Thoracic aorta (tissue), 2 donors: ENCODE data around the gene SNU13. TPM values are rescaled to one million over a fixed set of nuclear protein-coding genes. Genes with fewer than 3 reads are reported as not detected.
"Not testable (repeated sequence)": the region's sequence is repeated elsewhere in the genome, so short reads cannot be mapped to it uniquely, and the experiment has no call there.

Experiments
- ATAC-seq: fragments of 150-250 bp; one replicate; pipeline ENCODE4 v1.8.0; 2017; ENCODE audit warnings: low read depth; ENCODE audit not compliant: insufficient number of reproducible peaks, low FRiP score
- DNase-seq: peaks from one replicate; pipeline ENCODE4 v3.0.0-alpha.2; 2020; ENCODE audit warnings: low spot score
- H3K27ac ChIP-seq, 2 donors: fragments of 200-600 bp; sonication (generic); 1 replicate in 1 of 2; 2 replicates in 1 of 2; pipeline ENCODE4 v1.5.1; 2016; ENCODE audit warnings: mild to moderate bottlenecking in 2 of 2, moderate library complexity in 2 of 2
- H3K27me3 ChIP-seq: fragments of 200-600 bp; sonication (generic); replicated peaks from 2 replicates; pipeline ENCODE4 v1.6.0; 2016; ENCODE audit warnings: mild to moderate bottlenecking; ENCODE audit not compliant: insufficient read depth
- H3K36me3 ChIP-seq: fragments of 200-600 bp; sonication (generic); one replicate; pipeline ENCODE4 v1.5.1; 2016
- H3K4me1 ChIP-seq, 2 donors: fragments of 200-600 bp; sonication (generic); 1 replicate in 1 of 2; 2 replicates in 1 of 2; pipeline versions ENCODE4 v1.5.1 to v1.6.0; 2016; ENCODE audit warnings: low read depth in 2 of 2, mild to moderate bottlenecking in 1 of 2; ENCODE audit not compliant: control insufficient read depth in 1 of 2
- H3K4me3 ChIP-seq: fragments of 200-600 bp; sonication (generic); 2 replicates; pipeline ENCODE4 v1.5.1; 2016; ENCODE audit warnings: mild to moderate bottlenecking
- H3K9me3 ChIP-seq: fragments of 200-600 bp; sonication (generic); 2 replicates; pipeline ENCODE4 v1.5.1; 2016
- CTCF ChIP-seq: fragments of 200-600 bp; sonication (generic); IDR thresholded peaks from one replicate; pipeline ENCODE4 v1.5.1; 2019; ENCODE audit warnings: antibody characterized with exemption
- total RNA-seq, 2 donors: library from RNA; depleted of rRNA; stranded (reverse); fragments of >200 nt; gene quantifications; one replicate each; pipeline versions ENCODE4 v1.1.0 to v1.2.3, GENCODE V29; 2016

The SNU13 gene
- total RNA-seq, 2 donors from 2014 or later: 92.9 to 95.7 TPM

GRCh38 chr22:41638124-41638523 lies 50.5 kb downstream of the SNU13 start:
- H3K4me3 ChIP-seq: no peak overlapping the region
- H3K36me3 ChIP-seq: peaks cover 48% of the 10 kb centered on the region
- no peak for TF ChIP-seq CTCF
- ATAC-seq (no peak), DNase-seq (no peak)
- H3K27me3 ChIP-seq: no peaks in the 10 kb centered on the region
- H3K4me1 ChIP-seq: no peaks in the 10 kb centered on the region
- H3K9me3 ChIP-seq: no peaks in the 10 kb centered on the region
- no peak overlapping the region for H3K27ac ChIP-seq

DNA sequence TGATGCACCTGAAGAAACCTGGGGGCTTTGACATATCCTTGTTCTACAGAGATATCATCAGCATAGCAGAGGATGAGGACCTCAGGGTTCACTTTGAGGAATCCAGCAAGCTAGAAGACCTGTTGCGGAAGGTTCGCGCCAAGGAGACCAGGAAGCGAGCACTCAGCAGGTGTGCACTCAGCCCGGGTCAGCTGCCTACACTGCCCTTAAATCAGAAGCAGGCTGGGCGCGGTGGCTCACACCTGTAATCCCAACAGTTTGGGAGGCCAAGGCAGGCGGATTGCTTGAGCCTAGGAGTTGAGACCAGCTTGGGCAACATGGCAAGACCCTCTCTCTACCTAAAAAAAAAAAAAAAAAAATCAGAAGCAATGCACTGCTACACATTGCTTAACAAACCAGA lies 51.0 kb downstream of the SNU13 start:
- not testable (repeated sequence) for ATAC-seq, H3K27ac ChIP-seq, H3K4me1 ChIP-seq, H3K4me3 ChIP-seq, H3K27me3 ChIP-seq, DNase-seq, H3K9me3 ChIP-seq
- H3K36me3 ChIP-seq: peaks cover 43% of the 10 kb centered on the region

GRCh38 chr22:41636467-41636866 lies 52.2 kb downstream of the SNU13 start:
- ATAC-seq (no peak), DNase-seq (no peak)
- no peaks in the 10 kb centered on the region for H3K9me3 ChIP-seq
- H3K36me3 ChIP-seq: peaks cover 35% of the 10 kb centered on the region
- no peaks in the 10 kb centered on the region for H3K27me3 ChIP-seq
- no peak for TF ChIP-seq CTCF
- no peak overlapping the region for H3K27ac ChIP-seq
- no peak overlapping the region for H3K4me3 ChIP-seq
- no peaks in the 10 kb centered on the region for H3K4me1 ChIP-seq

DNA sequence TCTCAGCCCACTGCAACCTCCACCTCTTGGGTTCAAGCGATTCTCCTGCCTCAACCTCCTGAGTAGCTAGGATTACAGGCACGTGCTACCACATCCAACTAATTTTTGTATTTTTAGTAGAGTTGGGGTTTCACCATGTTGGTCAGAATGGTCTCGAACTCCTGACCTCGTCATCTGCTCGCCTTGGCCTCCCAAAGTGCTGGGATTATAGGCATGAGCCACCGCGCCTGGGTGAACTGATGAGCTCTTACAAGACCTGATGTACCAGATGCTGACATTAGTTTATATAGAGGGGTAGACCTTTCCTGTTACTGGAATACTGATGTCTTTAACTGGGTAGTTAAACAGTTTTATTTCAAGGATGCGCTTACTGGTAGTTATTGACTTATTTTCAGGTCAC lies 54.1 kb downstream of the SNU13 start:
- H3K27ac ChIP-seq, H3K4me1 ChIP-seq, H3K9me3 ChIP-seq, H3K27me3 ChIP-seq, DNase-seq, ATAC-seq, H3K4me3 ChIP-seq: not testable (repeated sequence)
- H3K36me3 ChIP-seq: peaks cover 34% of the 10 kb centered on the region

GRCh38 chr22:41631615-41632014 lies 57.1 kb downstream of the SNU13 start:
- not testable (repeated sequence) for H3K4me1 ChIP-seq, H3K4me3 ChIP-seq, H3K27ac ChIP-seq, H3K27me3 ChIP-seq, H3K9me3 ChIP-seq, ATAC-seq, DNase-seq
- H3K36me3 ChIP-seq: peaks cover 40% of the 10 kb centered on the region

GRCh38 chr22:41631115-41631514 lies 57.6 kb downstream of the SNU13 start:
- H3K27me3 ChIP-seq, H3K27ac ChIP-seq, DNase-seq, H3K9me3 ChIP-seq, H3K4me1 ChIP-seq, H3K4me3 ChIP-seq, ATAC-seq: not testable (repeated sequence)
- H3K36me3 ChIP-seq: peaks cover 39% of the 10 kb centered on the region

DNA sequence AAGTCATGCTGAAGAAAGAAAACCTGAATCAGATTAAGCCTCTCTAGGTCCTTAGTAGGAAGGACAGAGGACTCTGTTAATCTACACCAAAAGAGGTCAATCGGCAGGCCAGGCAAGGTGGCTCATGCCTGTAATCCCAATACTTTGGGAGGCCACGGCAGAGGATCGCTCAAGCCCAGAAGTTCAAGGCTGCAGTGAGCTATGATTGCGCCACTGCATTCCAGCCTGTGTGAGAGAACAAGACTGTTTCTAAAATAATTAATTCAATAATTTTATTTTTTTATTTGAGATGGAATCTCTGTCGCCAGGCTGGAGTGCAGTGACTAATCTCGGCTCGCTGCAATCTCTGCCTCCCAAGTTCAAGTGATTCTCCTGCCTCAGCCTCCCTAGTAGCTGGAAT lies 63.1 kb downstream of the SNU13 start:
- H3K9me3 ChIP-seq: no peaks in the 10 kb centered on the region
- peaks cover 9 to 11% of the 10 kb centered on the region in 2 donors for H3K4me1 ChIP-seq
- H3K27me3 ChIP-seq: no peaks in the 10 kb centered on the region
- no peak overlapping the region for H3K27ac ChIP-seq
- no peak for ATAC-seq
- DNase-seq: no peak
- H3K36me3 ChIP-seq: peaks cover 50% of the 10 kb centered on the region
- no peak overlapping the region for H3K4me3 ChIP-seq
- no peak for TF ChIP-seq CTCF

Other genes with a start within 250 kb of the SNU13 start
- gene TOB2, start 242.1 kb downstream of the SNU13 start, total RNA-seq: 10 to 100 TPM; 45.5 to 56.5 TPM
- gene PHF5A, start 220.2 kb downstream of the SNU13 start, total RNA-seq: 10 to 100 TPM; 13.8 to 28.7 TPM
- gene ACO2, start 219.8 kb downstream of the SNU13 start, total RNA-seq: 10 to 100 TPM; 52.1 to 57.8 TPM
- 10 to 100 TPM; 17.6 to 38.1 TPM for gene POLR3H, start 144.4 kb downstream of the SNU13 start, total RNA-seq
- gene CSDC2, start 127.9 kb downstream of the SNU13 start, total RNA-seq: 100 to 1,000 TPM in 1 of 2 donors, 10 to 100 TPM in 1; 73.2 to 112 TPM
- gene PMM1, start 99.0 kb downstream of the SNU13 start, total RNA-seq: 10 to 100 TPM; 24.9 to 25.3 TPM
- gene DESI1, start 67.8 kb downstream of the SNU13 start, total RNA-seq: 10 to 100 TPM; 21.9 to 22.9 TPM
- 100 to 1,000 TPM; 126 to 131 TPM for gene XRCC6, start 67.6 kb downstream of the SNU13 start, total RNA-seq
- 1 to 10 TPM; 1.8 to 3.8 TPM for gene MEI1, start 10.6 kb upstream of the SNU13 start, total RNA-seq
- 1 to 10 TPM; 1.6 to 5.3 TPM for gene CCDC134, start 111.8 kb upstream of the SNU13 start, total RNA-seq
- 10 to 100 TPM; 48.3 to 65.3 TPM for gene SREBF2, start 144.2 kb upstream of the SNU13 start, total RNA-seq
- not detected for gene SHISA8, start 226.2 kb upstream of the SNU13 start, total RNA-seq
- not detected for gene TNFRSF13C, start 237.9 kb upstream of the SNU13 start, total RNA-seq